Glomerular endothelial cell (primary cell): ENCODE measurements around the gene ARHGAP28. TPM values are rescaled to one million over a fixed set of nuclear protein-coding genes. Genes with fewer than 3 reads are reported as not detected.
"Not testable (repeated sequence)": the region's sequence is repeated elsewhere in the genome, so short reads cannot be mapped to it uniquely, and the experiment has no call there.

Source experiments
- DNase-seq: peaks from one replicate; pipeline ENCODE4 v3.0.0-alpha.2; 2011; ENCODE audit warnings: low read depth, low spot score; ENCODE audit errors: extremely low read depth
- total RNA-seq: library from RNA; depleted of rRNA; stranded (reverse); fragments of >200 nt; gene quantifications from 2 replicates; pipeline ENCODE4 v1.2.3, GENCODE V29; 2015

ARHGAP28 gene
- total RNA-seq, 1 donor from 2014 or later: 16.5 TPM

DNA sequence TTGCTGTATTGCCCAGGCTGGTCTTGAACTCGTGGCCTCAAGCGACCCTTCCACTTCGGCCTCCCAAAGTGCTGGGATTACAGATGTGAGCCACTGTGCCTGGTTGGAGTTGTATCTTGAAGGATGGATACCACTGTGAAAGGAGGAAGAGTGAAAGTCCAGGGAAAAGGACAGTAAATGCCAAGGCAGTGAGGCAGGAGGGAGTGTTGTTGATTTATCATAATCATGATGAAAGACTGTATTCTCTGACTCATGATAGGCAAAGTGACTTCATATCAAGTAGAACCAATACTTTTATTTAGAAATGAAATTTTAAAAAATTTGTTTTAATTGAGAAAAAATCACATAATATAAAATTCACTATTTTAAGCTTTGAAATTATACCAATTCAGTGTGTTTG is 162.3 kb downstream of the ARHGAP28 start:
- no peak for DNase-seq

DNA sequence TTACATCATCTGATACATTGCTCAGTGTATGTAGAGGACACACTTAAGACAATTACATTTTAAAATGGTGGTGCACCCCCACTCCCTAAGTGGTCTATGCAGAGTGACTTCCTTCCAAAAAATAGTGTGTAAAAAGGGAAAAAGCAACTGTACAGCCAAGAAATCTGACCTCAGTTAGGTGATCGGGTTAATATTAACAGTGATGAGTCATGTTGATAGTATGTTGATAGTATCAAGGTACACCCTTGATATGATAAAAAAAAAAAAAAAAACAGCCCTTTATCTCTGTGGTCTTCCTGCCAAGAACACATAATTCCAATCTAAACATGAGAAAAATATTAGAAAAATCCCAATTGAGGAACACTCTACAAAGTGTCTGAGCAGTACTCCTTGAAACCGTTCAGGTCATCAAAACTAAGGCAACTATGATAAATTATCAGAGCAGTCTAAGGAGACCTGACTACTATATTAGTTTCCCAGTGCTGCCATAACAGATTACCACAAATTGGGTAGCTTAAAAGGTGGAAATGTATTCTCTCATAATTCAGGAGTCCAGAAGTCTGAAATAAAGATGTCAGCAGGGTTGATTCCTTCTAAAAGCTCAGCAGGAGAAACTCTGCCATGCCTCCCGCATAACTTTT is 171.9 kb downstream of the ARHGAP28 start:
- DNase-seq: no peak

DNA sequence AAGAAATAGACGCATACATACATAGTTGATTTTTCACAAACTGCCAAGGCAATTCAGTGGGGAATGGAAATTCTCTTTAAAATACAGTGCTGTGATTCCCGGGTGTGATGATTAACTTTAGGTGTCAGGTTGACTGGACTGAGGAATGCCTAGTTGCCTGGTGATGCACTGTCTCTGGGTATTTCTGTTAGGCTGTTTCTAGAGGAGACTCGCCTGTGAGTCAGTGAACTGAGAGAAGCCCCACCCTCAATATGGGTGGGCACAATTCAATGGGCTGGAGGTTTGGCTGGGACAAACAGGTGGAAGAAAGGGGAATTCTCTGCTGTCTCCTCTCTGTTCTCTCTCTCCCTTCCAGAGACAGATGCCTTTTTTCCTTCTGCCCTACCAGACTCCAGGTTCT is 187.6 kb downstream of the ARHGAP28 start:
- DNase-seq: no peak

DNA sequence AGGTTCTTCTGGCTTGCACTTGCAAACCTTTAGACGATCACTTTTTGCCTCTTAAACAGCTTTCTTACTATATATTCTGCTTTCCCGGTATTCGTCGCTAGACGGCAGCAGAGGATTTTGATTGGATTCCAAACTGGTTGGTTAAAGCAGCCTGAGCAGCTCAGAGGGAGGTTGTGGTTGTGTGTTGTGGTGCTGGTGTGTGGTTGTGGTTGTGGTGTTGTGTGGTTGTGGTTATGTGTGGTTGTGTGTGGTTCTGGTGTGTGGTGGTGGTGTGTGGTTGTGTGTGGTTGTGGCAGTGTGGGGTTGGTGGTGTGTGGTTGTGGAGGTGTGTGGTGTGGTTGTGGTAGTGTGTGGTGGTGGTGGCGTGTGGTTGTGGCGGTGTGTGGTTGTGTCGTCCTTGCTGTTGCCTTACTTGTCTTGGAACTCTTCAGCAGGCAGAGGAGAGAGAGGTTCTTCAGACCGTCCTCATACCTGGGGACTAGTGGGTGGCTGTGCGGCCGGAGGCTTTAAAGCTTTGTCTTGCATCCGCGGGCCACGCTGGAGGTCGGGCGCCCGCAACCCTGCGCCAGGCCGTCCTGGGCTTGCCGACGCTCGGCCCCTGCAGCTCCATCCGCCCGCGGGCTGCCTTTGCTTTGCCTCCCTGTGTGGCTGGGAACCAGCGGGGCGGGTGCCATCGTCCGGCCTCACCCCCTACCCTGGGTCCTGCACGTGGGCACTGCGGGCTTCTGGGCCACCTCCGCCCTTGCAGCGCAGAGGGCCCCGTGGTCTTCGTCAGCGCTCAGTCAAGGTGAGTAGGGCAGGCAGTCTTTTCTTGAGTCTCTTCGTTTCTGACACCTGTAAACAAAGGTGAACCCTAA is 190.8 kb downstream of the ARHGAP28 start:
- DNase-seq: peak; percentile 57

DNA sequence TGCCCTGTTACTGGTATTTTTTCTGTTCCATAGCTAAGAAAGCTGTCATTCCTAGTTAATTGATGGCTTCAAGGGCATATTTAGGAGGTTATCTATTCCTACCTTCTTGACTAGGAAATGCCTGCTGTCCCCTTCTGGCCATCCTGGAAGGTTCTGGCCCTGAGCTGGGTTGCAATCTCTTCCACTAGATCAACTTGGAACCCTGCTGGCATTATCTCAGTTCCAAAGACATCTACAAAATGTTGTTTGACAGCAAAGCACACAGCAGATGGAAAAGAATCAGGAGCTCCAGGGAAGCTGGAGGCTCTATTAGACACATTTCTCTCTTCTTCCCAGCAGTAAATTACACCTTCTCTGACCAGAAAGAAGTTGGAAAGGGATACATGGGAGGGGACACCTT is 192.1 kb downstream of the ARHGAP28 start:
- no peak for DNase-seq

DNA sequence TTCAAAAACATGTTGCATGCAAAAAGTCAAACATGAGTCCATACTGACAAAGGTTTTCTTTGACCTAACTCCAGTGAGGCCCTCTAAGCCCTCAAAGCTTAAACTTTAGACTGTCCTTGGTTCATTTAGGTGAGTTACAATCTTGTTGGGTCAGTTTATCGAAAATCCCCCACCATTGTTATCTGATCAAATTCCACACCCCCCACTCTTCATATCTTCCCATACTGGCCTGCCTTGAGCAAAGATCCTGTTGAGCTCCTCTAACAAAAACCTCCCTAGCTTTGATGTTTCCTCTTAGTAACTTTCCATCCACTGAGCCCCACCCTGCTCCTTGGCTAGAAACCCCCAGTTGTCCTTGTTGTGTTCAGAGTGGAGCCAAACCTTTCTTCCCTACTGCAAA is 193.7 kb downstream of the ARHGAP28 start:
- no peak for DNase-seq

DNA sequence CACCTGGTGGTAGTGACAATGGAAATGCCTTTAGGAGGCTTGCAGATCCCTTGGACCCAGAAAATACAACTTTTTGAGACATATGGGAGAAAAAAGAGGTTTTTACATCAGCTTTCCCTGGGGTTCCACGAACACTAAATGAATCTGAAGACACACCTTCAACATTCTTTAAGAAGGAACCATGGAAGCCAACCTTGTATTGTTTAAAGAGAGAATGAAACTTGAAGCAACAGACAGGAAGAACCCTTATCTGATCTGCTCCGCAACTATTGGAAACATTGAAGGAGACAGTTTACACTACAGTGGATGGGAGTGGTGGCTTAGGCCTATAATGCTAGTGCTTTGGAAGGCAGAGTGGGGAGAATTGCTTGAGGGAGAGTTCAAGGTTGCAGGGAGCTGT is 197.6 kb downstream of the ARHGAP28 start:
- DNase-seq: no peak

DNA sequence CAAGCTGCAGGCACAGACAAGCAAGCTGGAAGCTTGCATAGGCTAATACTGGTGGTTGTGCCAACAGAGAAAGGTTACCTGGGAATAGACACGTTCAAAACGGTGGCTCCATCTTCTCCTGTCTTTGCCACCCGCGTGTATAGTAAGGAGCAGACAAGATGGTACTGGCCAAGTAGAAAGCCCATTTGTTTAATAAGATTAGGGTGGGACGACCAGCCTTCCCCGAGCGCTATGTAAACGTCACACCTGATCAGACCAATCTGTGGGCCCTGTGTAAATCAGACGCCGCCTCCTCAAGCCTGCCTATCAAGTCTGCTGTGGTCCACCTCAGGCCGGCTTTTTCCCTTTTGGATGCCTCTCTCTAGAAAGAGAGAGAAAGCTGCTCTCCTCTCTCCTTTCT is 198.8 kb downstream of the ARHGAP28 start:
- DNase-seq: no peak

DNA sequence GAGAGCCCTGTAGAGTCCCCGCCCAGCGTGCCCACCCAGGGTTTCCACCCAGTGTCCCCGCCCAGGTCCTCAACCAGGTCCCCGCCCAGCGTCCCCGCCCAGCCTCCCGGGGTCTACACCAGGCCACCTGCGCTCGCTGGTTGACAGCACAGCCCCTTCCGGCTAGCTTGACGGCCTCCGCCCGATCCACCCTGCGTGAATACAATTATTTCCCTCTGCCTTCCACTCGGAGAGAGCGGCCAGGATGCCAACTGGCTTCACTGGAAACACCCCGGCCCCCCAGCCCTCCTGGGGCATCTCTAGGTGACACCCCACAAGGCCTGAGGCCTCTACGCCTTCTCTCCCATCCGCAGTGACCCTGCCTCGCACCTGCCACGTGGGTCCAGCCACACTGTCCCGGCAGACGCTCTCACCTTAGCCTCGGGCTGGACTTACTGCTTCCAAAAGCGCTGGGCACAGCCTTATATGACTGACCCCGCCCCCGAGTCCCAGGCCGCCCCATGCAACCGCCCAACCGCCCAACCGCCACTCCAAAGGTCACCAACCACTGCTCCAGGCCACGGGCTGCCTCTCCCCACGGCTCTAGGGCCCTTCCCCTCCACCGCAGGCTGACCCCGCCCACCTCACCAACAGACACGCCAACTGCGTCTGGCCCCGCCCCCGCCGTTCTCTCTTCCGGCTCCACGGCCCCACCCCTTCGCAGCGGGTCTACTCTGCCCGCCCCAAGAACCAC is 200.0 kb downstream of the ARHGAP28 start:
- DNase-seq: no peak

DNA sequence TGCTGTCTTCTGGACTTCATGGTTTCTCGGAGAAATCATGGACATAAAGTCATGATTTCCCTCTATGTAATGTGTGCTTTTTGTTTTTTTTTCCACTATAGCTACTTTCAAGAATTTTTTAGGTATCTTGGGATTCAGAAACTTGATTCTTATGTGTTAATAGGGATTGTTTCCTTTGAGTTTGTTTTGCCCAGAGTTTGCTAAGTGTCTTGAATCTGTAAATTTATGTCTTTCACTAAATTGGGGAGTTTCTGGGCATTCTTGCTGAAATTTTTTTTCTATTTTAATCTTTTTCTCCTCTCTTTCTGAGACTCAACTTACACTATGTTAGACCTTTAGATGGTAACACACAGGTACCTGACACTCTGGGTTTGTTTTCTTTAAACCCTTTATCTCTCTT is 205.3 kb downstream of the ARHGAP28 start:
- DNase-seq: no peak

DNA sequence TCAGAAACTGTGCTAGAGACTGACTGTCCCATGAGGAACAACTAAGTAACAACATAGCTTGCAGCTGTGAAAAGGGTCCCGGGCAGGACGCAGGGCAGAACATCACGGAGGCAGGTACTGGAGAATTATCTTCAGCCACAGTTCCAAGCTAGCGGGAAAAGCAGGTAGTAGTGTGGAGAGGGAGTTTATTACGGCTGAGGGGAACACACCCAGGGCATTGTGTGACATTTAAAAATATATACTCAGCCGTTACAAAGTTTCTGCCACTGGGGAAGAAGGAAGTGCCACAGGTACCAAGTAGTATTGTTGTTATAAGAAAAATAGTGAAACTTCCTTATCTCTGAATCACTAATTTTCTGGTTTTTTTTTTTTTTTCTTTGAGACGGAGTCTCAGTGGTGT is 208.5 kb downstream of the ARHGAP28 start:
- DNase-seq: no peak

DNA sequence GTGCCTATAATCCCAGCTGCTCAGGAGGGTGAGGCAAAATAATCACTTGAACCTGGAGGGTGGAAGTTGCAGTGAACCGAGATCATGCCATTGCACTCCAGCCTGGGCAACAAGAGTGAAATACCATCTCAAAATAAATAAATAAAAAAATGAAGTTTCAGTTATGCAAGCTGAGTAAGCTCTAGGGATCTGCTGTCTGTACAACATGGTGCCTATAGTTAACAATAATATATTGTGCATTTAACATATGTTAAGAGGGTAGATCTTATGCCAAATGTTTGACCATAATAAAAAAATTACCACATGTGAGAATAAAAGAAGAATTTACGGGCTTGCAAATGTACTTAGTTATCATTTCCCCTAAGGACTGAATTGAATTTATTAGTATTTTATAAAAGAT is 208.9 kb downstream of the ARHGAP28 start:
- DNase-seq: not testable (repeated sequence)

DNA sequence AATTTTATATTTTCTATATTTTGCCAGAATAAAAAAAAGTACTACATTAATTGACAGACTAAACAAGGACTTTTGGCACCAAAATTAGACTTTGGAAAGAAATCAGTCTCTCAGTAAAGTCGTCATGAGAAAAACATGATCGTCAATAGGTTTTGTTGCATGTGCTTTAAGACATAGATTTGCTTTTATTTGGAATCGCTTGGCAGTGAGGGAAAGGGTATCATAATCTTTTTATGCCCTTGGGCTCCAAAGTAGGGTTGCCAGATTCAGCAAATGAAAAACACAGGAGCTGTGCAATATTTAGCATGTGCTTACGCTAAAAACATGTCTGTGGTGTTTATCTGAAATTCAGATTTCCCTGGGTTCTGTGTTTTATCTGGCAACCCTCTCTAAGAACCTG is 210.5 kb downstream of the ARHGAP28 start:
- DNase-seq: no peak

DNA sequence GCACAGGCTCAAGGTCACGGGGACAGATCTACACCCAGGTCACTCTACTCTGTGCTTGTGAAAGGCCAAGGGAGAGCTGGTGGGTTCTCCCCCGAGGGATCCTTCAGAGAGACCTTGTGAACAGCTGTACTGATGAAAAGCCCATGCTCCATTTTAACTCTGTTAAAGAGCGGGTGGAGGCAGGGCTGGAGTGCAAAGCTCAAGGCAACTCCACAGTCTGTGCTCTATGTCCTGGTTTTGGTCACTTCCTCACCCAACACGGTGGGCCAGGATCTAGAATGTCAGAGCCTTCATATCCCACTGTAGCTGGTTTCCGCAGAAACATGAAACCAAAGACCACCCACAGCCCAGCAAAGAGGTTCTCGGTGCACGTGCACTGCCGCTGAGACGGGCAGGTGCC is 210.9 kb downstream of the ARHGAP28 start:
- no peak for DNase-seq

DNA sequence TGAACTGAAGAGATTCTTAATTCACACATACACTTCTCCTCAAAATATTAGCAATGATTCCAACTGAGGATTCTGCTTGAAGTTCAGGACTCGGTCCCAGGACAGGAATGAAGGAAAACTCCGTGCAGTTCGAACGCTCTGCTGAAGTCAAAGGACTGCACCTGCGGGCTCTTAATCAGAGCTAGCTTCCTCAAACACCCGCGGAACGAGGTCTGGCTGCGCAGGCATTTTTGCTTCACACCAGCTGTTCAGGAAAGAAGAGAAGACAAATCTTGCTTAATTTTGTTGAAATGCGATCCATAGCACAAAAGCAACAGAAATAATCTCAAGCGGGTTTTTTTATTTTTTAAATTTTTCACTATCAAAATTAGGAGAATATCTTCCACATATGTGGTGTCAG is 212.5 kb downstream of the ARHGAP28 start:
- DNase-seq: no peak

DNA sequence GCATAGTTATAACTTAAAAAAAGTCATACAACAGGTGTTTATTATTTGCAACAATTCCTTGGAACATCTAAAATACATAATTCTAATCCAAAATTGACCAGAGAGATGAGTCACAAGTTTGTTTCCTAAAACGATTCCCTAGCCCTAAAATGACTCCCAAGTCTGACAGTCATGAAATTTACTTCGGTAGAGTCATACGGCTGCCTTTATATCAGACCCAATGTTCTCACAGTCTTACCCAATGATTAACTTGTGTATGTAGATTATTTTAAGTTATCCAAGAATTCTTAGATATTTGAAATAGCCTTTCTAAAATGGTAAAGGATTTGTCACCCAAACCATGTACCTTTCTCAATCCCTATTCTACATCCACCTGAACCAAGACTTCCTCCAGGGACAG is 213.2 kb downstream of the ARHGAP28 start:
- DNase-seq: no peak

DNA sequence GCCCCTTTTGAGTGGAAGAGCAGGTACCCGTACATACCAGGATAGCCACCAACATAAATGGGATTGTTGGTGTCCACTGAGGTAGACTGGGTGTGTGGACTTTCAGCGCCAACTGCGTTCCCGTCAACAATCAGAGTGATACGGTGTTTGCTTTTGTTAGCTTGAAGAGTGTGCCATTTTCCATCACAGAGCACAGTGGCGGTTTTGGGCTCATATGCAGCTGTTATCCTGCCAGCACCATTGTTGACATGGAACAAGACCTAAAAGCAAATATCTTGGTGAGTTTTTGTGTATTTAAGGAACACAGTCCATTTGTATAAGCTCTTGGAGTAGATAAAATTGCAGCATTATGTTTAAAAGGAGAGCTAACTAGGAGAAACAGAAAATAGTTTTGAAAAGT is 213.6 kb downstream of the ARHGAP28 start:
- DNase-seq: no peak

DNA sequence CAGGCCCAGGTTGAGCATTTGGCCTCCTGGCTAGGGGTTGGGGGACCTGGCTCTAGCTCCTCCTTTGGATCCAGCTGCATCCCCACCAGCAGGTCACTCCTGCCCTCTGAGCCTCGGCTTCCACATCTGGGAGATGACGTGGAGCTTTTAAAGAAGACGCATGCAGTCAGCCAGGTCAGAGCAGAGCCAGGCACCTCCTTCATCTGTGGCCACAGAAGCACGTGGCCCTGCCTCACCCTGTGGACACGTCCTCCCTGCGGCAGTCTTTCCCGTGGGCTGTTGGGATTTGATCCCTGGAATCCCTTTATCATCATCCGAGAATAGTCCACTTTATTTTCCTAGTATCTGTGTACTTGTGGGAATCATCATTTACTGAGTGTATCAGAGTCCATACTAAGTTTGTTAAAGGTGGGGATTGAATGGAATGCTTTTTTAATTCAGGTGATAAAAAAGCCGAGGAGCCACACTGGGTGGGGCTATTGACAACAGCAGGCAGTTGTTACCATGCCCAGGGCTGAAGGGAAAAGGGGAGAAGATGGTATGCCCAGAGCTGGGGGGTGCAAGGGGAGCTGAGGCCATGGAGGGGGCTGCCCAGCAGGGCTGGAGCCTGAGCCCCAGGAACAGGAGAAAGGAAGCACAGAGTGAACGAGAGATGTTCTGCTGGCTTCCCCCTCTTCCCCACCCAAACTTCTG is 218.0 kb downstream of the ARHGAP28 start:
- no peak for DNase-seq

DNA sequence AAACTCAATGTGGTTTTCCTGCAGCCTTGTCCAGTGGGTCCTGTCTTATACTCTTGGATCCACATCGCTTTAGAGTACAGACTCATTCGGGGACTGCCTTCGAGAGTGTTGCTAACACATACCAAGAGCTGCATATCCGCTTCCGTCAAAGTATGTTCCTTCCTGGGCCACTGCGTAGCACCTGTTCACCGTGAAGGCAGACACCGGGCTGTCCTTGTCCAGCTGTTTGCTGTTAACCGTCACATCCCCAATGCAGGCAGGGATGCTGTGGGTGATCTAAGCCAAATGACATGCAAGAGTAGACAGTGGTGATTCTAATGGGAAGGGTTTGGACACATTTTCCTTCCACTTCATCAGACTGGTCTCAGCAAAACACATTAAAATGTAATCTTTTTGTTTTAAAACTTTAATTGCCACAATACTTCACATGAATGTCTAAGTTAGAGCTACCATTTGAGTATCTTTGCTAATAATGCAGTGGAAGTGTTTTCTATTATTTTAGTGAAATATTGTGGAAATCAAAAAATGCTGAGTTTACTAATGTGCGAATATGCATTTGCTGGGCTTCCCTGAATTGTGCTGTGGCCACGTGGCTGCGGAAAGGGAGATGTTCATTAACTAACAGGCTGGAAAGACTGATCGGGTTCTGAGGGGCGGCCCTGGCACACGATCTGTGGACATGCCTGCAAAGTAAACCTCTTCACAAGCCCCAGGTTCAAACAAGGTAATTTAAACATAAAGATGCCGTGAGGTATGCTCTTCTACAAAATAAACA is 219.0 kb downstream of the ARHGAP28 start:
- DNase-seq: no peak

DNA sequence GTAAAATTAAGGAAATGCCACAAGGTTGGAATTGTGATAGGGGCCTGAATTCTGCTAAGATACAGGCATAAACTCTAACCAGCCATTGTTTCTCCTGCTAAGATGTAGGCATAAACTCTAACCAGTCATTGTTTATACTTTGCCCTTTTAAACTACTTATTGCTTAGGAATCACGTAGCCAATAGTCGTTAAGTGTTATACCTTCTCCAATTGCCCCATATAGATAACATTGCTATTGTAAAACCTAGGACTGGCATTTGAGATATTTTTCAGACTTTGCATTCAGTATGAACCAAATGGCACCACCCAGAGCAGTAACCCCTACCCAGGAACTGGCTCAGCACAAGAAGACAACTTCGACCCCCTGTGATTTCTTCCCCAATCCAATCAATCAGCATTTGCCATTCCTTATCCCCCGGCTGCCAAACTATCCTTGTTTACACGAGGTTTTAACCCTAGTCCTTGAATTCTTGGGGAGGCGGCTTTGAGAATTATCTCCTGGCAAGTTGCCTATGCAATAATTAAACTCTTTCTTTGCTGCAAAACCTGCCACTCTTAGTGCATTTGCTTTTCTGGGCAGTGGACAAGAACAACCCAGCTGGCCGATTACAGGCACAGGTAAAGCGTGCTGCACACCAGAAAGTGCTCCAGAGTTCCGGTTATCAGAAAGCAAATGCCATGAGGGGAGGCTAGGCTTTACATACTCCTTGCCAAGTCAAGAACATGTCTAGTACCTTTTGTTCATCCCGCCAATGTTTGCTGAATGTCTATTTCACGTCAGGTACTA is 220.5 kb downstream of the ARHGAP28 start:
- DNase-seq: no peak
